H9 (cell line): Measurements from ENCODE around the gene CNTFR. TPM values are rescaled to one million over a fixed set of nuclear protein-coding genes. Genes with fewer than 3 reads are reported as not detected.

Source experiments
- DNase-seq: peaks from one replicate; pipeline ENCODE4 v3.0.0-alpha.2; 2017
- H2AFZ ChIP-seq: one replicate; pipeline ENCODE4 v1.6.1; 2013; ENCODE audit warnings: mild to moderate bottlenecking, low read length, control low read depth, moderate library complexity
- H2AK5ac ChIP-seq: 2 replicates; pipeline ENCODE4 v1.6.1; 2013; ENCODE audit warnings: low read length, control low read depth, mixed read lengths; ENCODE audit not compliant: insufficient read length
- H2BK120ac ChIP-seq: one replicate; pipeline ENCODE4 v1.6.1; 2013; ENCODE audit warnings: low read depth, mild to moderate bottlenecking, low read length, control low read depth, inconsistent platforms; ENCODE audit not compliant: poor library complexity, severe bottlenecking
- H2BK12ac ChIP-seq: 2 replicates; pipeline ENCODE4 v1.6.1; 2013; ENCODE audit warnings: low read length, control low read depth, mixed read lengths, low read depth; ENCODE audit not compliant: insufficient read length
- H2BK15ac ChIP-seq: 2 replicates; pipeline ENCODE4 v1.6.1; 2013; ENCODE audit warnings: low read depth, low read length, control low read depth
- H2BK20ac ChIP-seq: one replicate; pipeline ENCODE4 v1.6.1; 2013; ENCODE audit warnings: low read depth, mild to moderate bottlenecking, low read length, control low read depth, inconsistent platforms; ENCODE audit not compliant: poor library complexity, severe bottlenecking
- H2BK5ac ChIP-seq: 2 replicates; pipeline ENCODE4 v1.6.1; 2013; ENCODE audit warnings: low read length, control low read depth, mixed read lengths; ENCODE audit not compliant: insufficient read length
- H3K14ac ChIP-seq: 2 replicates; pipeline ENCODE4 v1.6.1; 2013; ENCODE audit warnings: low read length, control low read depth; ENCODE audit not compliant: insufficient read depth
- H3K18ac ChIP-seq: 2 replicates; pipeline ENCODE4 v1.6.1; 2013; ENCODE audit warnings: low read depth, mild to moderate bottlenecking, mixed read lengths, low read length, control low read depth; ENCODE audit not compliant: insufficient read length
- H3K23ac ChIP-seq: 2 replicates; pipeline ENCODE4 v1.6.1; 2013; ENCODE audit warnings: low read length, control low read depth, mixed read lengths, low read depth; ENCODE audit not compliant: insufficient read length
- H3K23me2 ChIP-seq: 2 replicates; pipeline ENCODE4 v1.6.1; 2013; ENCODE audit warnings: low read depth, mild to moderate bottlenecking, mixed read lengths, low read length, control low read depth; ENCODE audit not compliant: insufficient read length, poor library complexity, severe bottlenecking
- H3K27ac ChIP-seq: 2 replicates; pipeline ENCODE4 v1.5.1; 2013; ENCODE audit warnings: low read length, control low read depth, mixed read lengths, low read depth; ENCODE audit not compliant: insufficient read length
- H3K27me3 ChIP-seq: 2 replicates; pipeline ENCODE4 v1.6.1; 2013; ENCODE audit warnings: low read length, control low read depth, inconsistent platforms; ENCODE audit not compliant: insufficient read depth
- H3K4ac ChIP-seq: 2 replicates; pipeline ENCODE4 v1.6.1; 2013; ENCODE audit warnings: low read depth, mild to moderate bottlenecking, control low read depth, inconsistent platforms, low read length, moderate library complexity
- H3K4me1 ChIP-seq: 2 replicates; pipeline ENCODE4 v1.6.1; 2013; ENCODE audit warnings: low read length, control low read depth, inconsistent platforms; ENCODE audit not compliant: insufficient read depth
- H3K4me2 ChIP-seq: 2 replicates; pipeline ENCODE4 v1.6.1; 2013; ENCODE audit warnings: low read length, control low read depth, mixed read lengths; ENCODE audit not compliant: insufficient read length, insufficient read depth
- H3K56ac ChIP-seq: 2 replicates; pipeline ENCODE4 v1.6.1; 2013; ENCODE audit warnings: low read depth, mild to moderate bottlenecking, mixed read lengths, low read length, control low read depth; ENCODE audit not compliant: insufficient read length
- H3K79me1 ChIP-seq: 2 replicates; pipeline ENCODE4 v1.6.1; 2013; ENCODE audit warnings: low read depth, mild to moderate bottlenecking, moderate library complexity, low read length, control low read depth, inconsistent platforms; ENCODE audit not compliant: insufficient read depth, poor library complexity, severe bottlenecking
- H3K79me2 ChIP-seq: 2 replicates; pipeline ENCODE4 v1.6.1; 2013; ENCODE audit warnings: low read length, control low read depth, inconsistent platforms; ENCODE audit not compliant: insufficient read depth
- H3K9ac ChIP-seq: 2 replicates; pipeline ENCODE4 v1.6.1; 2013; ENCODE audit warnings: low read length, control low read depth, mixed read lengths; ENCODE audit not compliant: insufficient read length; ENCODE audit errors: extremely low read depth
- H3K9me3 ChIP-seq: one replicate; pipeline ENCODE4 v1.6.1; 2013; ENCODE audit warnings: low read depth, low read length, inconsistent platforms; ENCODE audit not compliant: control insufficient read depth
- H3T11ph ChIP-seq: one replicate; pipeline ENCODE4 v1.6.1; 2013; ENCODE audit warnings: mild to moderate bottlenecking, low read length, control low read depth, inconsistent platforms
- H4K20me1 ChIP-seq: one replicate; pipeline ENCODE4 v1.6.1; 2013; ENCODE audit not compliant: control insufficient read depth, insufficient read length, insufficient read depth
- H4K5ac ChIP-seq: 2 replicates; pipeline ENCODE4 v1.6.1; 2013; ENCODE audit warnings: low read depth, mild to moderate bottlenecking, mixed read lengths, low read length, control low read depth; ENCODE audit not compliant: insufficient read length
- H4K8ac ChIP-seq: replicated peaks from 2 replicates; pipeline ENCODE4 v1.6.1; 2013; ENCODE audit warnings: low read length, control low read depth, mixed read lengths, low read depth; ENCODE audit not compliant: insufficient read length
- H4K91ac ChIP-seq: 2 replicates; pipeline ENCODE4 v1.6.1; 2013; ENCODE audit warnings: low read depth, mild to moderate bottlenecking, moderate library complexity, mixed read lengths, low read length, control low read depth; ENCODE audit not compliant: insufficient read length
- H3K27ac Mint-ChIP-seq, 3 experiments: 2 replicates in 2 of 3; 3 replicates in 1 of 3; pipeline ENCODE4 v1.8.0; 2020 to 2021; ENCODE audit warnings: mixed read lengths in 3 of 3, mild to moderate bottlenecking in 1 of 3, moderate library complexity in 1 of 3
- H3K27me3 Mint-ChIP-seq: 2 replicates; pipeline ENCODE4 v1.8.0; 2021; ENCODE audit warnings: low read depth, mild to moderate bottlenecking, moderate library complexity, mixed read lengths
- H3K36me3 Mint-ChIP-seq, 3 experiments: 2 replicates in 2 of 3; 3 replicates in 1 of 3; pipeline ENCODE4 v1.8.0; 2020 to 2021; ENCODE audit warnings: low read depth in 3 of 3, mixed read lengths in 3 of 3; ENCODE audit not compliant: insufficient read depth in 1 of 3
- H3K4me1 Mint-ChIP-seq, 2 experiments: 2 replicates each; pipeline ENCODE4 v1.8.0; 2020; ENCODE audit warnings: mixed read lengths in 2 of 2
- H3K4me3 Mint-ChIP-seq, 2 experiments: 2 replicates in 1 of 2; 3 replicates in 1 of 2; pipeline ENCODE4 v1.8.0; 2020 to 2021; ENCODE audit warnings: mild to moderate bottlenecking in 2 of 2, mixed read lengths in 2 of 2, moderate library complexity in 1 of 2
- H3K9me3 Mint-ChIP-seq, 2 experiments: 2 replicates in 1 of 2; 3 replicates in 1 of 2; pipeline ENCODE4 v1.8.0; 2020; ENCODE audit warnings: mild to moderate bottlenecking in 2 of 2, mixed read lengths in 2 of 2, moderate library complexity in 1 of 2
- WGBS: extraction: QIAGEN DNeasy Blood & Tissue Kit; methylation state at CpG from one replicate; pipeline ENCODE4 v1.1.7; 2013; ENCODE audit warnings: missing lambda C conversion rate, low lambda C conversion rate, mixed read lengths; ENCODE audit not compliant: insufficient read length; ENCODE audit errors: extremely low coverage; 5-methylcytosine and 5-hydroxymethylcytosine counted together
- total RNA-seq: library from RNA; stranded (reverse); gene quantifications from 2 replicates; pipeline ENCODE4 v1.2.1, GENCODE V29; 2021
- TF ChIP-seq, protein P1 (sequence below): fragments of 200-600 bp; sonication (generic); conservative IDR thresholded peaks from 3 replicates; pipeline ENCODE4 v1.8.0; 2021; ENCODE audit warnings: antibody characterized with exemption, mild to moderate bottlenecking

The CNTFR gene
- total RNA-seq, 1 experiment from 2014 or later: 0.55 TPM

- Histone ChIP-seq H3K4me2 (no peak overlapping the region), H3K27me3 (peaks cover 38% of the 10 kb centered on the region; the same call in 1 of the 2 replicates)
- H3K27me3 Mint-ChIP-seq: peaks cover 75% of the 10 kb centered on the region
Observed at GRCh38 chr9:34594177-34594576, 4.7 kb upstream of the CNTFR start.

More at GRCh38 chr9:34594177-34594576, 4.7 kb upstream of the CNTFR start:
- Histone ChIP-seq H2BK120ac (no peak overlapping the region), H3K9ac (no peak overlapping the region), H2AFZ (no peak overlapping the region), H3T11ph (no peak overlapping the region), H3K9me3 (no peaks in the 10 kb centered on the region), H4K91ac (no peak overlapping the region), H2AK5ac (no peak overlapping the region), H2BK15ac (no peak overlapping the region), H3K4ac (no peak overlapping the region), H3K79me1 (no peaks in the 10 kb centered on the region), H3K23ac (no peak overlapping the region), H3K4me1 (peaks cover 5% of the 10 kb centered on the region; the same call in 1 of the 2 replicates), H2BK20ac (no peak overlapping the region), H3K79me2 (no peaks in the 10 kb centered on the region), H2BK12ac (no peak overlapping the region), H3K23me2 (peaks cover 14% of the 10 kb centered on the region), H3K18ac (no peak overlapping the region), H4K20me1 (peaks cover 4% of the 10 kb centered on the region), H4K5ac (no peak overlapping the region), H2BK5ac (no peak overlapping the region), H3K14ac (no peak overlapping the region), H3K56ac (no peak overlapping the region), H3K27ac (no peak overlapping the region), H4K8ac (no peak overlapping the region)
- Mint-ChIP-seq H3K36me3 (peaks cover 0 to 2% (median 0%) of the 10 kb centered on the region in 3 experiments; a peak in 1 of 7 replicates), H3K4me1 (peaks cover 14 to 26% of the 10 kb centered on the region in 2 experiments), H3K27ac (no peak overlapping the region), H3K9me3 (no peaks in the 10 kb centered on the region; a peak in 1 of 5 replicates), H3K4me3 (no peak overlapping the region)
- WGBS: no CpG with 5 or more reads among the region's 9 CpGs
- no peak for DNase-seq
- TF ChIP-seq, protein P1, sequence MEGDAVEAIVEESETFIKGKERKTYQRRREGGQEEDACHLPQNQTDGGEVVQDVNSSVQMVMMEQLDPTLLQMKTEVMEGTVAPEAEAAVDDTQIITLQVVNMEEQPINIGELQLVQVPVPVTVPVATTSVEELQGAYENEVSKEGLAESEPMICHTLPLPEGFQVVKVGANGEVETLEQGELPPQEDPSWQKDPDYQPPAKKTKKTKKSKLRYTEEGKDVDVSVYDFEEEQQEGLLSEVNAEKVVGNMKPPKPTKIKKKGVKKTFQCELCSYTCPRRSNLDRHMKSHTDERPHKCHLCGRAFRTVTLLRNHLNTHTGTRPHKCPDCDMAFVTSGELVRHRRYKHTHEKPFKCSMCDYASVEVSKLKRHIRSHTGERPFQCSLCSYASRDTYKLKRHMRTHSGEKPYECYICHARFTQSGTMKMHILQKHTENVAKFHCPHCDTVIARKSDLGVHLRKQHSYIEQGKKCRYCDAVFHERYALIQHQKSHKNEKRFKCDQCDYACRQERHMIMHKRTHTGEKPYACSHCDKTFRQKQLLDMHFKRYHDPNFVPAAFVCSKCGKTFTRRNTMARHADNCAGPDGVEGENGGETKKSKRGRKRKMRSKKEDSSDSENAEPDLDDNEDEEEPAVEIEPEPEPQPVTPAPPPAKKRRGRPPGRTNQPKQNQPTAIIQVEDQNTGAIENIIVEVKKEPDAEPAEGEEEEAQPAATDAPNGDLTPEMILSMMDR: no peak
